G401.6 (cell line): ENCODE data around the gene AMBP.

Experiments used
- FAIRE-seq: peaks from 2 replicates; lab custom pipeline; 2012; peaks lifted over from hg19 to GRCh38; lab: Jason Lieb, UNC

Gene AMBP

DNA sequence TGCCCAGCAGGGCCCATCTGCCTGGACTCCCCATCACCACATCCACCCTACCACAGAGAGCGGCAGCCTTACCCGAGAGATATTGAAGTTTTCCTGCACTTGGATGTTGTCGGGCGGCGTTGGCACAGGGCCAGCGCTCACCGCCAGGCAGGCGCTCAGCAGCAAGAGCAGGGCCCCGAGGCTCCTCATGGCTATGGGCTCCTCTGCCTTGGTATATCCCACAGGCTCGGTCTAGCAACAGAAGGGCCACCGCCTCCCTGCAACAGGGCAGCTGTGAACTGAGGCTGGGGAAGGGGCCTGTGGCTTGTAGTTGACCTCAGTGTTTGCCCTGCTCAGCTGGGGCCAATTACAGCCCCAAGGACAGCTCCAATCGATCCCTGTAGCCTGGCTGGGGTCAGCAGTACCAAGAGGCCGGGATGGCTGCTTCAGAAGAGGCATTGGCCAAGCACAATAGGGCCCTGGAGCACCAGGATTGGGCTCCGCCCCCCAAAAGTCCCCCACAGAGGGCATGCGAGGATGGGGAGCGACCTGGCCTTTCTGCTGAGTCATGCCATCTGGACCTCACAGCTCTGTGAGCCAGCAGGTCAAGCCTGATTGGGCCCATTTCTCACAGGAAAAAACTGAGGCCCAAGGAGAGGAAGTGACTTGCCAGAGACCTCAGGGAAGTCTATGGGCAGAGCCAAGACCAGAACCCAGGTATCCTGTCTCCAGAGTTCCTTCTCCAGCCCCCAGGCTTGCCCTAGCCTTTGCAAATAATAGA, at the start of gene AMBP:
TSS of gene AMBP (minus strand) at position 280 of the 760 bp plus-strand sequence. CDS start at position 189, 91 bp downstream.
- no peak for FAIRE-seq

DNA sequence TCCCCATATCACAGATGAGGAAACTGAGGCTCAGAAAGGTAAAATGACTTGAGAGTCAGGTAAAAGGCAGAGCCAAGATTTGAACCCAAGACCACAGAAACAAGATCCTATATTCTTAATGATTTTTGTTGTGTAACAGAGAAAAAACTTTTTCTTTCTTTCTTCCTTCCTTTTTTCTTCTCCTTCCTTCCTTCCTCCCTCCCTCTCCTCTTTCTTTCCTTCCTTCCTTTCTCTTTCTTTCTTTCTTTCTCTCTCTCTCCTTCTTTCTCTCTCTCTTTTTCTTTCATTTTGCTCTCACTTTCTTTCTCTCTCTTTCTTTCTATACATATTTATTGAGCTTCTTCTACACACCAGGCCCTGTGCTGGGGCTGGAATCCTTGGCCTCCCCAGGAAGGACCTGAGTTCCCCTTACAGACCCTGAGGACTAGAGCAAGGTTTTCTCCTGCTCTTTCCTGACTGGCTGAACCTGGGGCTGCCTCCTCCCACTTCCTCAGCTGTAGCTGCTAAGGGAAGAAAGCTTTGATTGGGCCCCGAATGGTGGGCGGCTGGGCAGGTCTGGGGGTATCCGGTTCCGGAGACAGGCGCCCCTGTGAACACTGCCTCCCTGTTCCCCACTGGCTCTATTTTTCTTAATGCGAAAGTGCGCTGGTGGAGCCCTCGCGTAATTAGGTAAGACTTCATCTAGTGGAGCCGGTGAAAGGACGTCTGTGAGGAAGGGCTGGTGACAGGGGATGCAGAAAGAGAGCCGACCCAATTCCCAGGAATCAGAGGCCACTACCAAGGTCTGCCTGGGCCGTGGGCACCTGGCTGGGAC, 48.4 kb upstream of the AMBP start:
- no peak for FAIRE-seq

DNA sequence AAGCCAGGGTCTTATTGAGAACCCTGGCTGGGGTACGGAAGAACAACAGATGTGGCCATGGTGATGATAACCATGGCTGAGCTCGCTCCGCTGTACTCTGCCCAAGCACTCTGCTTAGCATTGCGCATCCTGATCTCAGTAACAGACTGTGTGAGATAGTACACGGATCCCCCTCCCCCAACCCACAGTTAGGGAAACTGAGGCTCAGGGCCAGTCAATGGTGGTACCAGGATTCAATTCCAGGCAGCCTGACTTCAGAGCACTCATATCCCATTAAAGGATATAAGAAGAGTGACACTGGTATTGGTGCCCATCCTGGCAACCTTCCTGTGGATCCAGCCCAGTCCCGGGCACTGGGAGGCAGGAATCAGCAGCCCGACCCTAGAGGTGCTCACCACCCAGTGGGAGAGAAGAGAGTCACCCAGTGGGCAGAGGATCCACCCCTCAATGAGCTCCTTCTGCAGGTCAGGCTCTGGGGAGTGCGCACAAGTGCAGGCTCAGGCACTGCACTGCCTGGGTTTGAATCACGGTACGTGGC, 47.4 kb upstream of the AMBP start:
- FAIRE-seq = no peak

DNA sequence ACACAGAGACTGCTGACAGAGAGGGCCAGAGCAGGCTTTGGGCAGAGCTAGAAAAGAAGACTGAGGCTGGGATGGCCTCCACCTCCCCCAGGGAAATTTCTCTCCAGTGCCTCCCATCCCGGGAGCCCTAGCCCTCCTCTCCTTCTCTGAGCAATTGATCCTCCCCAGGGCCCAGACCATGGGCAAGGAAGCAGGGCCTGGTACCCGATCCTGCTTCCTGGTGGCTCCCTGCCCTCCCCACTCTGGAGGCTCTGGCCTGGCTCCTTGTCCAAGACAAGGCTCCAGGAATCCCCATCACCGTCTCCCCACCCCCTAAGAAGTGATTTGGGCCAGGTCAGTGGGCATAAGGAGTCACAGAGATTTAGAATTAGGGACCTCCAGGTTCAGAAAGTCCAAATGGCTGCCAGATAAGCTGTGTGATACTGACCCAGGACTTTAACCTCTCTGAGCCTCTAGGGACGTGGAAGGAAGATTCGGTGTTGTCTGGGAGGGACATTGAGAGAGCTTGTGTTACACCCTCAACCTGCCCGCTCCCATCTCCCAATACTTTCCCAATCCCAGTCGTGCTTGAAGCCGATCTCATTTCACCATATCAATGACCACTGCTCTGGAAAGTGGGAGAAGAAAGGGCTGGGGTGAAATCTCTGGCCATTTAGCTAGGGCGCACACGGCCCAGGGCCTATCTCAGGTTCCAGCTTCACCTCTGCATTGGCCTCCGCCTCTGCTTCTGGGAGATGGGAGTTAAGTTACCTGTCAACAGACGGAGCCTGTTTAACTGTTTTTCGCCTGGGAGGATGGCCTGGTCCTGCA, 46.8 kb upstream of the AMBP start:
- FAIRE-seq = no peak

DNA sequence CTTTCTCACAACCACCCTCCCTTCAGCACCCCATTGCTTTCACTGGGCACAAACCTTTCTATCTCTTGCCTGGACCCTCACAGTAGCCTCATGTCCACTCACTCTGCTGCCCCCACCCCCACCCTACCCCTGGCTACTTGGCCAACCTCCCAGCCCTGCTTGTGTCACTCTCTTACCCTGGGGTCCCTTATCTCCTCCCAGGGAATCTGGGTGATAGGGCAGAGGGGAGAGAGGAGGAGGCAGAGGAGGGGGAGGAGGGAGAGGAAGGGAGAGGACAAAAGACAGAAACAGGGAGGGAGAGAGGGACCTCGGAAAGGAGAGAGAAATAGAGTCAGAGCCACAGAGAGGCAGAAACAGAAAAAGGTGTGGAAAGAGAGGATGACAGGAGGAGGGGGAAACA, 46.0 kb upstream of the AMBP start:
- no peak for FAIRE-seq

DNA sequence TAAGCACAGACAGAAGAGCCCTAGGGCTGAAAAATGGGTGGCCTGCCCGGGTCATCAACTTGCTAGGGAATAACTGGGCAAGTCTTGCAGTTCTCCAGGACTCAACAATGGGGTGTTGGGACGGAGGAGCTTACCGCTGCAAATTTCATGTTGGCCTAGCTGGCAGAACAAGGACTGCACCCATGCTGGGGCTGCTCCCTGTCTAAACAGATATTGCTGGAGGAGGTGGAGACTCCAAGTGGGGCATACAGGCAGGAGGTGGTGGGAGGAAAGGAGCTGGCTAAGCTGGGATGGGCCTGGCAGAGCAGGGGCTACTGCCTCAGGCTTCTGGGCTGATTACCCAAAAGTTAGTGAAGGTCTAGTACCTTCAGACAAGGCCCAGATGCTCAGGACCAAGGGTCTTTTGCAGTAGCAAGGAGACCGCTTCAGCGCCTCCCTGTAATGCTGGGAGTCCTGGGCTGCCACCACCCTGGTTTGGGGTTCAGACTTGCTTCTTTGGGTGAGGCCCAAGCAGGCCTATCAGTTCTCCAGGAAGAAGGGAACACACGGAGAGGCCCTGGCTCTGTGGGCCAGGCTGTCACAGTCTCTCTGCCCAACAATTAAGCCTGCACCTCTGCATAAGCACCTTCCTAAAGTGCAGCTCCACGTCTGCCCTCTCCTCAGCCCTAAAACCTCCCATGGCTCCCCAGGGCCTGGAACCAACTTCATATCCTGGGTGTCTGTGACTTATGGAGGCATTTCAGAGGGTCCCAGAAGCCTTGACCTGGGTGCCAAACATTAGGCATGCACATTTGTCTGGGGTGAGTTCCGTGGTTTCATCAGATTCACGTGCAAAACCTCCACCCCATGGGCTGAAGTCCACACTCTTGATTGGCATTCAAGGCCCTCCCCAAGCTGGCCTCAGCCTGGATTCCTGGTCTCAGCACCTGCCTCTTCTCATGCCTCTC, 45.2 kb upstream of the AMBP start:
- FAIRE-seq = no peak

DNA sequence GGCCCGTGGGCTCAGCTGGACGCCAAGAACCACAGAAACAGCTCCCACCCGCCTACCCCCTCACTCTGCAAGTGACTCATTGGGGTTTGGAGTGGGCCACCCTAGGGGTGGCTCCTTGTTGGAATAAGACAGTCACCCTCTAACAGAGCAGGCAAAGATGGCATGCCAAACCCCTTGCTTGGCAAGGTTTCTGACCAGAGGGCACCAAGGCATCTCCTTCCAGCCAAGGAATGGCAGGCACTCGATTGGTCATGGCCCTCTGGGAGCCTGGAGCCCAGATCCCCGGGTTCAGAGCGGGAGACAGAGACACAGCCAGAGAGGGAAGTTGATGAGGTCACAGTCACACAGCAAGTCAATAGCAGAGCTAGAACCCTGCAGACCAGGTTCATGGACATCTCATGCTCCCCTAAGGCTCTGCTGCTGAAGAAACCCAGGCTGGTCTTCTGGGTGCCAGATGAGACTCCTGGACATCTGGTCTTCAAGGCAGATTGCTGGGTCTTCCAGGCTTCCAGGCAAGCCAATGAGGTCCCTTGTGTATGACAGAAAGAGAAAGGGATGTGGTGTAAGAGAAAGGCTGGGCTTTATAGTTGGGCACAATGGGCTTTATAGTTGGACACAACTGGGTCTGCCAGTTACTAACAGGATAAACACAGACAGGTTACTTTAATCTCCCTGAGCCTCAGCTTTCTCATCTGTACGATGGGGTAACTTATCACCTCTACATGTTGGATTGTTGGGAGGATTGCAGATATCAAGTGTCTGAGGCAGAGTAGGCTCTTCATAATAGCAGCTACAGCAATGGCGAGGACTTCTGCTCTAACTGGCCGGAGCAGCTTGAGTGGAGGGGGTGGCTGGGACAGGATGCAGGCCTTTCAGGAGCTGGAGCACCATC, 44.3 kb upstream of the AMBP start:
- no peak for FAIRE-seq

DNA sequence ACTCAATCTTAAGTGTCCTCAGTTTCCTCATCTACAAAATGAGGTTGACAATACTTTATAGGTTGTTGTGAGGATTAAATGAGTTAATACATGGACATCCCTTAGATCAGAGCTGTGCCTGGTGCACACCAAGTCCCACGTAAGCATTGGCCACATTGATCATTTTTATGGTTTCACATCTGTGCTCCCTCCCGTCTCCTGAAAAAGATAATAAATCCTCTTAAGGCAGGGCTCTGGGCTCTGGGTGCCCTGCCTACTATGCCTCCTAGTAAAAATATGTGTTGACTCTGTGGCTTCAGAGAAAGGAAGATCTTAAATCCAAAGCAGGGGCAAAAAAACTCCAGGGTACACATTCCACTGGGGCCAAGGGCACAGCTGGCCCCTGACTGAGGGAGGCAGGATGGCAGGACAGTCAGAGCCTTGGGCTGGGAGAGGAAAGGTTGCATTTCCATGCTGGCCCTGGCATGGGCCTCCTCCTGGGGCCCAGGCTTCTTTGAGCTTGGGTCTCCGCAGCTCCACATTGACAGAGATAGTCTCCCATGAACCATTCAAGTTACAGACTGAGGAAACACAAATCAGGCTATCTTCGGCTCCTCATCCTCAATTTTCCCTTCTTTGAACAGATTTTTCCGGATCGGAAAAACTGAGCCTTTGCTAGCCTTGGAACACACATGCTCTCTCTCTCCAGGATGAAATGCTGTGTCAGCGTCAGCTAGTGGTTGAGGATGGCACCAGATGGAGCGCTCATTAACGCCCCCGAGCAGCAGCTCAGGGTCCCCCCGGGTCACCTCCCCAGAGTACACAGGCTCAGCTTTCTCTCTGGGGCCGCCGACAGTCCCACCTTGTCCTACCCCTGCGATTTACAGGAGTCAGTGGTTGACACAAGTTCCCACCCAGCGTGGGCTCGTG, 43.4 kb upstream of the AMBP start:
- no peak for FAIRE-seq

DNA sequence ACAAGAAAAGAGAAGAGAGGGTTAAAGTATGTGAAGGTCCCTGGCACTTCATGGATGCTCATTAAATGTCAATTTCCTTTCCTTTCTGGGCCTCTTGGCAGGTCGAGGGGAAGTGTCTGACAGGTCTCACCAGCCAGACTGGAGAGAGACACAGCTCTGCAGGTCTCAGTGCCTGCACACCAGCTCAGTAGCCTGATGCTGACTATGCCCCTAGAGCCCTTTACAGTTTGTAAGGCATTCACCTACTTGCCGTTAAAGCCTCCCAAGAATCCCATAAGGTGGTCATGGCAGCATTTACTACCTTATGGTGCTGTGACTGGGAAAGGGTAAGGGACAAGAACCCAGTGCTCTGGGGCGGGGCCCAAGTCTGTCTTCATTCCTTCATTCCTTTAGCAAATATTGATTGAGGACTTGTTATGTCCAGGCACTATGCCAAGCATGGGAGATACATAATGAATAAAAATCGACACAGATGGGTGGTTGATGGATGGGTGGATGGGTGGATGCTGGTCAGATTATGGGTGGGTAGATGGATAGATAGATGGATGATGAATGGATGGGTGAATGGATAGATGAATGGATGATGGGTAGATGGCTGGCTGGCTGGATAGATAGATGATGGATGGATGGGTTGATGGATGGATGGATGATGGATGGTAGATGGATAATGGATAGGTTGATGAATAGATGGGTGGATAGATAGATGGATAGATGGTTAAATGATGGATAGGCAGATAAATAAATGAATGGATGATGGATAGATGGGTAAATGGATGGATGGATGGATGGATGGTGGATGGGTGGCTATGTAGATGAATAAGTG, 42.3 kb upstream of the AMBP start:
- FAIRE-seq = no peak

DNA sequence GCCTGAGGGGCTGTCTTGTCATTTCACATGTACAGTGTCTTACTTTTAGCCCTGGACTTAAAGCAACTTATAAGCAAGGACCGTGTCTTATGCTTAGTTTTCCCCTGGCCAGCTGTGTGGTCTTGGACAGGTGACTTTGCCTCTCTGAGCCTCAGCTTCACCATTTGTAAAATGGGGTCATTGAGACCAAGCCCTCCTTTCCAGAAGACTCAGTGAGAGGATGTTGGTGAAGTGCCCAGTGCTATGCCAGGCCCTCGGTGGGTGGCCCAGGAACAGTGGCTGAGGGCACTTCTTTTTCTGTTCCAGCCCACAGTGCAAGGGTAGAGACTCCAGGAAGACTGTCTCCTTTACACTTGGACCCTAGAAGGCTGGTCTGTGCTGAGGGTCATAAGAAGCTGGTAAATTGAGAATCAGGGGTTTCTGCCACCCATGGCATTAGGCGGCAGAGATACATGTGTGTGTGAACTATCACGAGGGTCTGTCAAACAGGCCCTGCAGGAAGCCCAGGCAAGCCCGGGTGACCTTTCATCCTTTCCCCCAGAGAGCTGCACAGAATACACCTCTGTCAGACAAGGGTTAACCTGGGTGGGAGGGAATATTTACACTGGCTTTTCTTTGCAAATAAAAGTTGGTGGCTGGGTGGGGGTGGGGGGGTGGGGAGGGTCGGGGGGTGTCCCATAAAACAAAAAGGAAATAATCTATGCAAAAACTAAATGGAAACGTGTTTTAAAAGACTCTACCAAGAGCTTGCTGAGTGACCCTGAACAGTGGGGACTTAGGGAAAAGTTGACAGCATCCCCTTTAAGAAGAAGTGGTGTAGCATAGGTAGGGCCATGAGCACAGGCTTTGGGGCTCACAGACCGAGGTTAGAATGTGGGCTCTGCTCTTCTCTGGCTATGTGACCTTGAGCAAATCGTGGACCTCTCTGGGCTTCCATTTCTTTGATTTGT, 41.4 kb upstream of the AMBP start:
- FAIRE-seq = no peak

DNA sequence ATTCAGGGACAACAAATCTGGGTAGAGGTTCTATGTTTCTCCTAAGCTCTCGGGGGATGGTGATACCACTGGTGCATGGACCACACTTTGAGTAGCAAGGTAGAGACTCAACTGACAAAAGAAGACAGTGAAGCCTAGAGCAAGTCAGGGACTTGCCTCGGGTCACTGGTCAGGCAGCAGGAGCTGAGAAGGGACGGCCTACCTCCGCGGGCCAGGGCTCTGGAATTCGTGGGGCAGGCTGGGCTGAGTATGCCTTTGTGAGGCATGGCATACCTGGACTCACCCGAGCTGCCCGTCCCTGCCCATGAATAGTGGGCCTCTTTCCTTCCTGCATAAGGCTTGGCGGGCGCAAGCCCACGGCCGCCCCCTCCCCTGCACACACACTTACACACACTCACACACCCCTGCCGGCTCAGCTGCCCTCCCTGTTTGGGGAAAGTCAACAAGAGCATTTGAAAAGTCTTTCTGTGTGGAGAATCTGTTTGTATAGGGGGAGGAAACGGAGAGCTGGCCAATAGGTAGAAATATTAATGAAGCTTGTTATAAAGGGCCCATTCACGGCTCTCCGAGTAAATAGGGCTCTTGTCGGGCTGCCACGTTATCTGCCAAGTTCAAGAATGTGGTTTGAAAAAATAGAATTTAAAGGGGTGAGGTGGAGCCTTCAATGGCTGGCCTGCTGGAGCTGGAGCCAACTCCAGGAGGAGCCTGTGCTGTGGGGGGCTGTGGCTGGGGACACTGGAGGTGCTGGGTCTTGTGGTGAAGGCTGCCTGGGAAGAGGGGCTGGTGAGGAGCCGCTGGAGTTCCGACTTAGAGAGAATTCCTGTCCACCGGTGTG, 40.1 kb upstream of the AMBP start:
- FAIRE-seq = no peak

DNA sequence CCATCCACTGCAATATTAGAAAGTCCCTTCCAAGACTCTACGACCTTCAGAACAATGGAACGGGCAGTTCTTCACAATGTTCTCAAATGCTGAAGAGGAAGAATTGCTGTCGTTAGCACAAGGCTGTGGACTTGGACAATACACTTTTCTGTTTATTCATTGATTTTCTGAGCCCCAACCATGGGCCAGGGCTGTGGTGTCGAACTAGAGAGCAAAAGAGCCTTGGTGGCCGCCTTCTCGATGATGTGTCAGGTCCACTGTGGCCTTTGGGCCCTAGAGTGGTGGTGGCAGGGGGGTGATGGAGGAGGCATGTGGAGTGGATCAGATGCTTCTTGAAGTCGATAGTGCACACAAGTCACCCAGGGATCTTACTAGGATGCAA, 39.5 kb upstream of the AMBP start:
- FAIRE-seq = no peak

DNA sequence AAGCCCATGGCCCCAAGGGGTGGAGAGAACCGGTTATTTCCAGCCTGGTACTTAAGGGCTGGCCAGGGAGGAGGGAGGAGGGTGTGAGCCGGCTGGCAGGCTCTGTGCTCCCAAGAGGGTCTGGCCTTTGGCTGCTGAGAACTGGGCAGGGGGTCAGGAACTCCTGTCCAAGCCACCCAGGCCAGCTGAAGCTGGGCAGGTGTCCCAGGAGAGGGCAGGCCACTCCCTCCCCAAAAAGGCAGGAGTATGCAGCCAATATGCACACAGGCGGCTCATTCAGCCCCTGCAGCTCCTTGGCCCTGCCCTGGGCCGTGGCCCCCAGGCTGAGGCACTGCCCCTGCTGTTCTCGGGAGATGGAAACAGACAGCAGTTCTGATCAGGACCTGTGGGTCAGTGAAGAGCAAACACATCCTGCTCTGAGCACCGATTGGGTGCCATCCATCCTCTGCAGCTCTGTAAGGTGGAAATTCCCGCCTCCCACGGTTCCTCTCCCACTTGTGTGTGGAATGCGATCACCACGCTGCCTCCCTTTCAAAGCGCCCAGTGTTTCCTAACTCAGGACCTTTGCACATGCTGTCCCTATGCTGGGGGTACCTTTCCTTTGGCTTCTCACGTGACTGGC, 38.1 kb upstream of the AMBP start:
- no peak for FAIRE-seq

DNA sequence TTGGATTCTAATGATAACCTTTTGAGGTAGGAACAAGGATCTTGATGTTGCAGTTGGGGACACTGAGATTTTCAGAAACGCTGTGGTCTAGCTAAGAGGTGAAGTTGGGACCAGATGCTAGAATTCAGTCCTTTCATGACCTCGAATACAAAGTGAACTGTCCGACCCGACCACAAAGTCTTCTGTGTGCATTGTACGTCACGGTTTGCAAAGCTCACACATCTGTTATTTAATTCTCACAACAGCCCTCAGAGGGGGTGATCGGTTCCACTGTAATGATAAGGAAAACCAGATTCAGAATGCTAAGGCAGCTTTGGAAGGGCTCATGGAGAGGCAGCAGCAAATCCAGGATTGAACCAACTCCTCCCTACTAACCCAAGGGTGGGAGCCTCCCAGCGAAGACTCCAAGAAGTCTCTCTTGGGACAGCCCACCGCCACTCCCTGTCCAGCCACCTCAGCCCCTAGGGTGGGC, 37.6 kb upstream of the AMBP start:
- no peak for FAIRE-seq

DNA sequence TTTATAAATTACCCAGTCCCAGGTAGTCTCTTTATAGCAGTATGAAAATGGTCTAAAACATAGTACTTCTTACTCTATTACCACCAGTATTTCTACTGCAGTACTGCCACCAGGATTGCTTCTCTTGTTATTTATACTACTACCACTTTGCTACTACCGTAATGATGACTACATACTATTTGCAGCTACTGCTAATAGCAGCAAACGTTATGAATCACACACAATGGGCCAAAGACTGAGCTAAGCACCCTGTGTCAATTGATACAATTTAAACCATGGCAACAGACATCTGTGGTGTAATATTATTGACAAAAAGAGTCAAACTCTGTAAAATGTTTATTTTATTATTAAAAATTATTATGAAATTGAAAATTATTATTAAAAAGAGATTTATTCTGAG, 36.3 kb upstream of the AMBP start:
- FAIRE-seq = no peak
